GM10847 (cell line): ENCODE data around the gene BCL7A.
A peak's percentile ranks its signal among the peaks of the same experiment; 100 is the strongest.

Experiments
- POLR2A ChIP-seq: IDR thresholded peaks from 2 replicates; pipeline ENCODE4 v1.6.1; 2011; ENCODE audit not compliant: insufficient read length; ENCODE audit errors: extremely low read depth

BCL7A gene

GRCh38 chr12:122073815-122074214 is 52.1 kb downstream of the BCL7A start:
- no peak for TF ChIP-seq POLR2A

GRCh38 chr12:122076743-122077495 is 55.2 kb downstream of the BCL7A start:
- no peak for TF ChIP-seq POLR2A

GRCh38 chr12:122078141-122079032 is 56.7 kb downstream of the BCL7A start, which contains the start of gene MLXIP:
Gene MLXIP, plus strand, starts transcription at chr12:122078756. Its CDS starts 98 bp downstream, at chr12:122078854.
- peak; percentile 75 for TF ChIP-seq POLR2A

GRCh38 chr12:122079033-122079531 is 57.4 kb downstream of the BCL7A start:
- no peak for TF ChIP-seq POLR2A

- no peak for TF ChIP-seq POLR2A
Observed at GRCh38 chr12:122079532-122080081, 57.9 kb downstream of the BCL7A start.

GRCh38 chr12:122080149-122081082 is 58.7 kb downstream of the BCL7A start:
- no peak for TF ChIP-seq POLR2A

- no peak for TF ChIP-seq POLR2A
Observed at GRCh38 chr12:122081083-122081696, 59.5 kb downstream of the BCL7A start.

GRCh38 chr12:122081697-122082221 is 60.1 kb downstream of the BCL7A start:
- TF ChIP-seq POLR2A, result no peak

GRCh38 chr12:122082621-122083356 is 61.1 kb downstream of the BCL7A start:
- TF ChIP-seq POLR2A, result no peak

GRCh38 chr12:122084857-122085405 is 63.2 kb downstream of the BCL7A start:
- TF ChIP-seq POLR2A, result no peak

- TF ChIP-seq POLR2A, result no peak
Observed at GRCh38 chr12:122085591-122085990, 63.9 kb downstream of the BCL7A start.

- TF ChIP-seq POLR2A, result no peak
Observed at GRCh38 chr12:122086116-122086515, 64.4 kb downstream of the BCL7A start.
